ENCODE measurements around the gene MUCL3.
"Not testable (repeated sequence)": the region's sequence is repeated elsewhere in the genome, so short reads cannot be mapped to it uniquely, and the experiment has no call there.

The MUCL3 gene

GRCh38 chr6:30947231-30947630, 6.5 kb downstream of the MUCL3 start:
- DNase-seq = no peak

- DNase-seq = no peak
Measured at GRCh38 chr6:30948811-30949210, 8.0 kb downstream of the MUCL3 start.

- no peak for DNase-seq
Measured at GRCh38 chr6:30951907-30952469, 11.2 kb downstream of the MUCL3 start.

- no peak for DNase-seq
Measured at GRCh38 chr6:30954631-30955366, 14.0 kb downstream of the MUCL3 start.

GRCh38 chr6:30955367-30956042, 14.7 kb downstream of the MUCL3 start:
- peak; percentile 77 for DNase-seq

GRCh38 chr6:30957716-30958115, 16.9 kb downstream of the MUCL3 start:
- no peak for DNase-seq

GRCh38 chr6:30960907-30961673, 20.3 kb downstream of the MUCL3 start:
- no peak for DNase-seq

- no peak for DNase-seq
Measured at GRCh38 chr6:30962716-30963115, 21.9 kb downstream of the MUCL3 start.

- DNase-seq = no peak
Measured at GRCh38 chr6:30963641-30964040, 22.9 kb downstream of the MUCL3 start.

- no peak for DNase-seq
Measured at GRCh38 chr6:30964075-30964474, 23.3 kb downstream of the MUCL3 start.

GRCh38 chr6:30965140-30965601, 24.4 kb downstream of the MUCL3 start:
- DNase-seq = no peak

GRCh38 chr6:30966154-30966553, 25.4 kb downstream of the MUCL3 start:
- no peak for DNase-seq

- not testable (repeated sequence) for DNase-seq
Measured at GRCh38 chr6:30969171-30969570, 28.4 kb downstream of the MUCL3 start.

GRCh38 chr6:30970946-30971345, 30.2 kb downstream of the MUCL3 start:
- DNase-seq = no peak

GRCh38 chr6:30972816-30973215, 32.0 kb downstream of the MUCL3 start:
- DNase-seq = no peak

- no peak for DNase-seq
Measured at GRCh38 chr6:30974490-30975252, 33.9 kb downstream of the MUCL3 start.

- no peak for DNase-seq
Measured at GRCh38 chr6:30979141-30979540, 38.4 kb downstream of the MUCL3 start.

GRCh38 chr6:30979690-30980089, 38.9 kb downstream of the MUCL3 start:
- DNase-seq = no peak

GRCh38 chr6:30981942-30982772, 41.4 kb downstream of the MUCL3 start:
- no peak for DNase-seq

GRCh38 chr6:30983439-30983838, 42.7 kb downstream of the MUCL3 start, which contains the start of gene MUC21:
TSS of gene MUC21 (plus strand) at chr6:30983718. CDS start at chr6:30983959, 241 bp downstream.
- DNase-seq = no peak

- DNase-seq = no peak
Measured at GRCh38 chr6:30985490-30985889, 44.7 kb downstream of the MUCL3 start.

All from CD4-positive, alpha-beta T cell treated with Interleukin-10 for 1 hour (primary cell).